K562 (cell line): ENCODE data around the gene PPFIA3. TPM values are rescaled to one million over a fixed set of nuclear protein-coding genes. Genes with fewer than 3 reads are reported as not detected.
A peak's percentile ranks its signal among the peaks of the same experiment; 100 is the strongest.

Experiments
- BCL6 ChIP-seq: fragments of 250-450 bp; sonication (Bioruptor Pico); IDR thresholded peaks from 2 replicates; pipeline ENCODE4 v1.4.0; 2020
- CEBPG ChIP-seq, 3 experiments: fragments of 200-800 bp in 1 of 3; sonication (Bioruptor generic) in 1 of 3; sonication (generic) in 1 of 3; formaldehyde crosslinking in 1 of 3; IDR thresholded peaks in 2 of 3; conservative IDR thresholded peaks in 1 of 3; 2 replicates each; pipeline versions ENCODE4 v1.6.1 to v1.8.0; 2016 to 2022; ENCODE audit warnings: missing compliant biosample characterization in 2 of 3, missing genetic modification characterization in 2 of 3, mild to moderate bottlenecking in 1 of 3, missing genetic modification reagents in 1 of 3
- EP400 ChIP-seq: fragments of 450-650 bp; IDR thresholded peaks from 2 replicates; pipeline ENCODE4 v1.6.1; 2017; ENCODE audit warnings: antibody characterized with exemption, mild to moderate bottlenecking, moderate library complexity
- GATAD2B ChIP-seq: fragments of 450-650 bp; IDR thresholded peaks from 2 replicates; pipeline ENCODE4 v1.6.1; 2017; ENCODE audit warnings: mild to moderate bottlenecking, borderline replicate concordance
- HDAC8 ChIP-seq: fragments of 450-650 bp; IDR thresholded peaks from 2 replicates; pipeline ENCODE4 v1.6.1; 2016; ENCODE audit warnings: mild to moderate bottlenecking, missing genetic modification characterization, moderate library complexity, missing compliant biosample characterization
- MCM5 ChIP-seq: fragments of 450-650 bp; IDR thresholded peaks from 2 replicates; pipeline ENCODE4 v1.6.1; 2016; ENCODE audit warnings: low read depth
- MTF1 ChIP-seq: fragments of 250-450 bp; sonication (Bioruptor Pico); IDR thresholded peaks from 2 replicates; pipeline ENCODE4 v1.9.0; 2021; ENCODE audit warnings: moderate library complexity, mild to moderate bottlenecking, inconsistent platforms, borderline replicate concordance
- MYBL2 ChIP-seq, 2 experiments: fragments of 450-650 bp in 1 of 2; sonication (generic) in 1 of 2; formaldehyde crosslinking in 1 of 2; IDR thresholded peaks; 2 replicates each; pipeline versions ENCODE4 v1.6.1 to v1.8.1; 2017 to 2022; ENCODE audit warnings: borderline replicate concordance in 1 of 2, inconsistent platforms in 1 of 2, low read depth in 1 of 2, mild to moderate bottlenecking in 1 of 2, missing genetic modification reagents in 1 of 2, moderate library complexity in 1 of 2
- PRPF4 ChIP-seq: fragments of 200-400 bp; formaldehyde crosslinking; IDR thresholded peaks from one replicate; pipeline ENCODE4 v1.6.1; 2017; ENCODE audit warnings: low read length, low read depth, mild to moderate bottlenecking; ENCODE audit not compliant: insufficient read depth, poor library complexity, severe bottlenecking
- RBM22 ChIP-seq: fragments of 200-400 bp; formaldehyde crosslinking; IDR thresholded peaks from 2 replicates; pipeline ENCODE4 v1.6.1; 2018; ENCODE audit warnings: low read length, low read depth; ENCODE audit not compliant: poor library complexity, severe bottlenecking
- ZFP30 ChIP-seq: fragments of 250-450 bp; sonication (Bioruptor Pico); IDR thresholded peaks from 2 replicates; pipeline ENCODE4 v1.8.0; 2022; ENCODE audit warnings: moderate library complexity, mild to moderate bottlenecking, inconsistent platforms, borderline replicate concordance
- ZNF140 ChIP-seq: fragments of 250-450 bp; sonication (Bioruptor Pico); IDR thresholded peaks from 2 replicates; pipeline ENCODE4 v1.8.0; 2021; ENCODE audit warnings: moderate library complexity, mild to moderate bottlenecking, inconsistent platforms
- ZNF232 ChIP-seq: sonication (generic); formaldehyde crosslinking; IDR thresholded peaks from 2 replicates; pipeline ENCODE4 v1.8.0; 2022; ENCODE audit warnings: mild to moderate bottlenecking, missing genetic modification reagents
- ZNF445 ChIP-seq: fragments of 250-450 bp; sonication (Bioruptor Pico); IDR thresholded peaks from 2 replicates; pipeline ENCODE4 v1.4.0; 2020; ENCODE audit warnings: low read depth, mild to moderate bottlenecking, moderate library complexity
- ZNF717 ChIP-seq: fragments of 250-450 bp; sonication (Bioruptor Pico); IDR thresholded peaks from 2 replicates; pipeline ENCODE4 v1.5.0; 2021
- polyA plus RNA-seq, 8 experiments: library from polyadenylated mRNA; depleted of rRNA in 4 of 8; stranded (reverse) in 5 of 8; unstranded in 3 of 8; fragments of >200 nt; fragmentation: Nextera tagmentation in 2 of 8; fragmentation: Illumina TruSeq in 1 of 8; extraction: Ambion mirVana in 2 of 8; extraction: Trizol in 1 of 8; gene quantifications; 2 replicates each; pipeline versions ENCODE4 v1.2.1 to v1.2.3, GENCODE V29; 2011 to 2014; ENCODE audit warnings: inconsistent platforms in 1 of 8, missing spikeins in 1 of 8
- total RNA-seq, 7 experiments: library from RNA; depleted of rRNA in 6 of 7; stranded (reverse); fragments of >200 nt in 6 of 7; fragmentation: Illumina TruSeq in 2 of 7; extraction: Trizol in 2 of 7; gene quantifications; 2 replicates each; pipeline versions ENCODE4 v1.2.1 to v1.2.3, GENCODE V29; 2011 to 2021; ENCODE audit warnings: low replicate concordance in 1 of 7
- TF ChIP-seq, protein P1 (sequence below), 2 experiments: fragments of 450-650 bp; IDR thresholded peaks; 2 replicates each; pipeline ENCODE4 v1.6.1; 2016; ENCODE audit warnings: mild to moderate bottlenecking in 2 of 2, borderline replicate concordance in 1 of 2, low read depth in 1 of 2, moderate library complexity in 1 of 2
- TF ChIP-seq, protein P2 (sequence below): fragments of 450-650 bp; IDR thresholded peaks from 2 replicates; pipeline ENCODE4 v1.6.1; 2018; ENCODE audit warnings: mild to moderate bottlenecking, low read depth; ENCODE audit not compliant: partially characterized antibody

PPFIA3 gene
- total and polyA plus RNA-seq, 9 of the 15 experiments (the other 6 are each of a cell fraction or from before 2014, with no cell fraction given): 0.10 to 53.0 (median 17.6) TPM

DNA sequence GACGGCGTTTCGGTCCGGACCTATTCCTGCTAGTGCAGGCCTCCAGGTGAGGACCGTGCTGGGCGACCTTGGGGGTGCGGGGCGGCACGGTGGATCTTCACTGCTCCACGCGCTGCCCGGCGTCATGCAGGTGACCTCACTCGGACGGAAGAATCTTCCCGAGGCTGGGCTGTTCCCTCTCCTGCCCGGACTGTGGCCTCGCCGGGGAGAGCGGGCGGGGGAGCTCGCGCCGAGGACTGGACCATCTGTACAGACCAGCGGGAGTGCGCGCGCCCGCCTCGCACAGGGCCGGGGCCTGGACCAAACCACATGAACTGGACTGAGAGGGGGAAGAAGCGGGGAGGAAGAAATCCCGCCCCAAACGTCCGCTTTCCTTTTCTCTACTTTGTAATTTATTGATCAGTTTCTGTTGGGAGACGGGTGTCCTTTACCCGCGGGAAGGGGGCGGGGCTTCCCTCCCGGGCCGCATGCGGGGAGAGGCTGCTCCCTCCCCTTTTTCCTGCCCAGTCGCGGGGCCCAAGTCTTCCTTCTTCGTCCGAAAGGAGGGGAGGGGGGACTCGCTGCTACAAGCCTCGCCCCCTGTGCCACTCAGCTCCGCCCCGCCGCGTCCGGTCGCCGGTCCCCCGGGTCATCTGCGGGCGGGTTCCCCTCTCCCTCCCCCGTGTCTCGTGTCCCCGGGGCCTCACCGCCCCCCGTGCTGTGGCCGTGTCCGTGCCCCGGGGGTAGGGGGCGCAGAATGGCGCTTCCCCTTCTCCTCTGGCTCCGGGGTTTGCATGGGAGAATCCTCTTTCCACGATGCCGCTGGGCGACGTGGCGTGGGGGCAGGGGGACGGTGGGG lies 31.0 kb downstream of the PPFIA3 start (continued):
- TF ChIP-seq PRPF4 (no peak), RBM22 (peak; percentile 70), HDAC8 (tag) (no peak), ZFP30 (no peak), GATAD2B (no peak), BCL6 (no peak), ZNF445 (CRISPR knock-in tag) (no peak), EP400 (peak; percentile 71), CEBPG (CRISPR knock-in tag; IDR thresholded peaks at IDR 0.05) (no peak; the same call in 1 of the 2 replicates), CEBPG (tag; conservative IDR thresholded peaks at IDR 0.05 in 1 of 2, IDR thresholded peaks at IDR 0.05 in 1 of 2) (no peak), MYBL2 (IDR thresholded peaks at IDR 0.05; ENCODE audit: low read depth) (no peak), MYBL2 (CRISPR knock-in tag; IDR thresholded peaks at IDR 0.05; ENCODE audit: borderline replicate concordance) (no peak), MTF1 (CRISPR knock-in tag) (no peak), ZNF717 (CRISPR knock-in tag) (no peak), ZNF140 (CRISPR knock-in tag) (no peak), ZNF232 (CRISPR knock-in tag) (no peak), MCM5 (no peak)
- TF ChIP-seq, protein P1, sequence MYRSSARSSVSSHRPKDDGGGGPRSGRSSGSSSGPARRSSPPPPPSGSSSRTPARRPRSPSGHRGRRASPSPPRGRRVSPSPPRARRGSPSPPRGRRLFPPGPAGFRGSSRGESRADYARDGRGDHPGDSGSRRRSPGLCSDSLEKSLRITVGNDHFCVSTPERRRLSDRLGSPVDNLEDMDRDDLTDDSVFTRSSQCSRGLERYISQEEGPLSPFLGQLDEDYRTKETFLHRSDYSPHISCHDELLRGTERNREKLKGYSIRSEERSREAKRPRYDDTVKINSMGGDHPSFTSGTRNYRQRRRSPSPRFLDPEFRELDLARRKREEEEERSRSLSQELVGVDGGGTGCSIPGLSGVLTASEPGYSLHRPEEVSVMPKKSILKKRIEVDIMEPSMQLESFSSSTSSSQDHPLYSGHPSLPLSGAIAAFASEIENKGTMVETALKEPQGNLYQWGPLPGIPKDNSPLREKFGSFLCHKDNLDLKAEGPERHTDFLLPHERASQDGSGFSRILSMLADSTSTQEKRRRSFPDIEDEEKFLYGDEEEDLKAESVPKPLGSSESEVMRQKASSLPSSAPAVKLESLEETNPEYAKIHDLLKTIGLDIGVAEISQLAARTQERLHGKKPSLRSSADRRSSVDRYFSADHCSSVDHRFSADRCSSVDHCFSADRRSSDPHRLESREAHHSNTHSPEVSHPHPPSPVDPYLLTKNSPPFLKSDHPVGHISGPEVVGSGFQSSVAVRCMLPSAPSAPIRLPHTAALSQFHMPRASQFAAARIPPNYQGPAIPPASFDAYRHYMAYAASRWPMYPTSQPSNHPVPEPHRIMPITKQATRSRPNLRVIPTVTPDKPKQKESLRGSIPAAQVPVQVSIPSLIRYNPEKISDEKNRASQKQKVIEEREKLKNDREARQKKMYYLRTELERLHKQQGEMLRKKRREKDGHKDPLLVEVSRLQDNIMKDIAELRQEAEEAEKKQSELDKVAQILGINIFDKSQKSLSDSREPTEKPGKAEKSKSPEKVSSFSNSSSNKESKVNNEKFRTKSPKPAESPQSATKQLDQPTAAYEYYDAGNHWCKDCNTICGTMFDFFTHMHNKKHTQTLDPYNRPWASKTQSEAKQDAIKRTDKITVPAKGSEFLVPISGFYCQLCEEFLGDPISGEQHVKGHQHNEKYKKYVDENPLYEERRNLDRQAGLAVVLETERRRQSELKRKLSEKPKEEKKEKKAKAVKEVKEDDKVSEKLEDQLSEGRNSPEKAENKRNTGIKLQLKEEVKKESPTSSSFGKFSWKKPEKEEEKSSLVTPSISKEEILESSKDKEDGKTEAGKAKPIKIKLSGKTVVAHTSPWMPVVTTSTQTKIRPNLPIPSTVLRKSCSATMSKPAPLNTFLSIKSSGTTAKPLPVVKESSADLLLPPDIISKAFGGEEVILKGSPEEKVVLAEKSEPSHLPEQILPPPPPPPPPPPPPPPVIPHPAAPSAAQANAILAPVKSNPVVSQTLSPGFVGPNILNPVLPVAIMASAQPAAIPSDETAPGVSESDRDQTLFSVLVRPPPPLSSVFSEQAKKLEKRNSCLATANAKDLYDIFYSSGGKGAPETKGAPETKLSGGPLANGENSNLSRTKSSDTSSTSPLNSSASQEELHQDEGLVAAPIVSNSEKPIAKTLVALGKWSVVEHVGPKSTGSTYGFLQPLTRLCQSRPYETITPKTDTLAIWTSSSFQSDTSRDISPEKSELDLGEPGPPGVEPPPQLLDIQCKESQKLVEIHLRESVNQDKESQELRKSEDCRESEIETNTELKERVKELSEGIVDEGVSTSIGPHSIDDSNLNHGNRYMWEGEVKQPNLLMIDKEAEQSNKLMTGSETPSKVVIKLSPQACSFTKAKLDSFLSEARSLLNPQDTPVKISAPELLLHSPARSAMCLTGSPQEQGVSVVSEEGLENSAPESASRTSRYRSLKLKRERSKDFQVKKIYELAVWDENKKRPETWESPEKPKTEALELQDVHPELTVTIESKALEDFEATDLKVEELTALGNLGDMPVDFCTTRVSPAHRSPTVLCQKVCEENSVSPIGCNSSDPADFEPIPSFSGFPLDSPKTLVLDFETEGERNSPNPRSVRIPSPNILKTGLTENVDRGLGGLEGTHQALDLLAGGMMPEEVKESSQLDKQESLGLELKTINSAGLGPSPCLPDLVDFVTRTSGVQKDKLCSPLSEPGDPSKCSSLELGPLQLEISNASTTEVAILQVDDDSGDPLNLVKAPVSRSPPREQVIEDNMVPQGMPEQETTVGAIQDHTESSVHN (IDR thresholded peaks at IDR 0.05; ENCODE audit: borderline replicate concordance in 1 of 2, low read depth in 1 of 2): no peak
- TF ChIP-seq, protein P2, sequence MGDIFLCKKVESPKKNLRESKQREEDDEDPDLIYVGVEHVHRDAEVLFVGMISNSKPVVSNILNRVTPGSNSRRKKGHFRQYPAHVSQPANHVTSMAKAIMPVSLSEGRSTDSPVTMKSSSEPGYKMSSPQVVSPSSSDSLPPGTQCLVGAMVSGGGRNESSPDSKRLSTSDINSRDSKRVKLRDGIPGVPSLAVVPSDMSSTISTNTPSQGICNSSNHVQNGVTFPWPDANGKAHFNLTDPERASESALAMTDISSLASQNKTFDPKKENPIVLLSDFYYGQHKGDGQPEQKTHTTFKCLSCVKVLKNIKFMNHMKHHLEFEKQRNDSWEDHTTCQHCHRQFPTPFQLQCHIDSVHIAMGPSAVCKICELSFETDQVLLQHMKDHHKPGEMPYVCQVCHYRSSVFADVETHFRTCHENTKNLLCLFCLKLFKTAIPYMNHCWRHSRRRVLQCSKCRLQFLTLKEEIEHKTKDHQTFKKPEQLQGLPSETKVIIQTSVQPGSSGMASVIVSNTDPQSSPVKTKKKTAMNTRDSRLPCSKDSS: no peak
